ENCODE measurements around the gene NPRL2. TPM values are rescaled to one million over a fixed set of nuclear protein-coding genes. Genes with fewer than 3 reads are reported as not detected.
A peak's percentile ranks its signal among the peaks of the same experiment; 100 is the strongest.

The NPRL2 gene
- total and polyA plus RNA-seq, 8 donors: 16.1 to 33.3 (median 27.1) TPM

- DNase-seq: no peak
- no peak for ATAC-seq
These were observed 5.6 kb downstream of the NPRL2 start for GRCh38 chr3:50345008-50345407.

DNA sequence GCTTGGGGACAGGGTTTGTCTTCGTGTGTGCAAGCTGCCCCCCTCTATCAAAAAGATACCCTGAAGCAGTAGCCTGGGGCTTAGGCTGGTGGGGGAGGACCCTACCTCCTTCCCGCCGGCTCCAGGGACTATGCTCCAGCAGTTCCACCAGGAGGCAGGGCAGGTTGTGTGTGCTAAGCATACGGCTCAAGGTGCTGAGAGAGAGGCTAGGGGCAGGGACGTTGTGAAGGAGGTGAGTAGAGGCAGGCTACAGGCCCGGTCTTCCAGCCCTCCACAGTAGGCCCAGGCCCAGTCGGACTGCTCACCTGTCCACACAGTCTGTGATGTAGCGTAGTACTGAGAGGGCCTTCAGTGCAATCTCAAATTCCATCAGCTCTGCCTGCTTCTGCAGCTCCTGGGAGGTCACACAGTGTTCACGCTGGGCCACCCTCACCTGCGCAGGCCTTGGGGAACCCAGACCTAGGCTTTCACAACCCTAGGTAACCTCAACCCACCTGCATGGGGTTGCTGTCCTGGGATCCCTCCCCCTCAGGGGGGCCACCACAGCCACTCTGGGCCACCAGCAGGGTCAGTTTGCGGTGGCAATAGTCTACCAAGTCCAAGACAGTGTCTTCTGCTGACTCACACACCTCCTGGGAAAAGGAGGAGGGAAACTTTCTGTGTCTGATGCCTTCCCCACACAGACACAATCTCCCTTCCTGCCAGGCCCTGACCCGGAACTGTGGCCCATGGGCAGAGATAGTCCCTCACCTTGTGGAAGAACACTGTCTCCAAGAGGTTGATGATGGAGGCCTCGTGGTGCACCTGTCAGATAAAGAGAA is 7.6 kb downstream of the NPRL2 start:
- no peak for TF ChIP-seq CTCF (IDR thresholded peaks at IDR 0.05)
- Histone ChIP-seq H3K9me3 (no peaks in the 10 kb centered on the region), H3K27me3 (no peaks in the 10 kb centered on the region), H3K27ac (no peak overlapping the region), H3K4me3 (no peak overlapping the region), H3K36me3 (peaks cover 0 to 6% of the 10 kb centered on the region in 2 donors), H3K4me1 (peaks cover 20 to 70% of the 10 kb centered on the region in 2 donors)
- ATAC-seq (no peak), DNase-seq (peak in 1 of 4 donors; percentile 56)
- intact Hi-C loops (cut with DNase I): no loop called here

More at GRCh38 chr3:50345008-50345407, 5.6 kb downstream of the NPRL2 start:
- no peak for TF ChIP-seq CTCF (IDR thresholded peaks at IDR 0.05)
- Histone ChIP-seq H3K27ac (no peak overlapping the region), H3K9me3 (no peaks in the 10 kb centered on the region), H3K4me3 (peak overlapping the region; percentile 28 to 37), H3K4me1 (peaks cover 26 to 65% of the 10 kb centered on the region in 2 donors), H3K27me3 (no peaks in the 10 kb centered on the region), H3K36me3 (peaks cover 0 to 16% of the 10 kb centered on the region in 2 donors)
- intact Hi-C loops (cut with DNase I): loop anchor here in 1 of 2 donors (5.0 kb wide), 1 partner anchor 197 kb away; no protein-coding TSS in a partner anchor

GRCh38 chr3:50341996-50342650 is 8.5 kb downstream of the NPRL2 start:
- intact Hi-C loops (cut with DNase I): no loop called here

DNA sequence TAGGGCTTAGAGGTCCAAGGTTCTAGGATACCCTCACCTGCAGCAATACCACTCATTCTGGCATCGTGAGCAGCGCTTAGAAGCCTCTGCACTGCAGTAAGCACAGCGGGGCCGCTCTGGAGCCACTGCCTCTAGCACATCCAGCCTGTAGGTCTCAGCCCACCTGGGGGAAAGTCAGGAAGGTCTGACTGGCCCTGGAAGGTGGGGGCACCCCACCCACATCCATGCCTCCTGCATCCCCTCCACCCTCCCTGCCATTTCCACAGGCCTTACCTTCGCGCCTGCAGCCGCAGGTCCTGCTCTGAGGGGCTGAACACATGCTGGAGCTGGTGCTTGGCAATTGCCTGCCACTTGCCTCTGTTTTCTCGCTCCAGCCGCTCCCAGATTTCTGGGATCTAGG is 9.0 kb downstream of the NPRL2 start:
- Histone ChIP-seq H3K27ac (peak overlapping the region; percentile 94 to 98), H3K9me3 (no peaks in the 10 kb centered on the region), H3K36me3 (no peaks in the 10 kb centered on the region), H3K4me1 (peaks cover 22 to 65% of the 10 kb centered on the region in 2 donors), H3K27me3 (no peaks in the 10 kb centered on the region), H3K4me3 (peak overlapping the region; percentile 59 to 81)
- DNase-seq: peak in 1 of 4 donors; percentile 75
- TF ChIP-seq CTCF (IDR thresholded peaks at IDR 0.05): no peak
- intact Hi-C loops (cut with DNase I): no loop called here
- no peak for ATAC-seq

More at GRCh38 chr3:50341996-50342650, 8.5 kb downstream of the NPRL2 start:
- DNase-seq (peak in 1 of 4 donors; percentile 53), ATAC-seq (no peak)
- H3K36me3 ChIP-seq: no peaks in the 10 kb centered on the region
- H3K27me3 ChIP-seq: no peaks in the 10 kb centered on the region
- no peak overlapping the region for H3K4me3 ChIP-seq
- H3K27ac ChIP-seq: no peak overlapping the region
- TF ChIP-seq CTCF (IDR thresholded peaks at IDR 0.05): no peak
- no peaks in the 10 kb centered on the region for H3K9me3 ChIP-seq
- H3K4me1 ChIP-seq: peaks cover 20 to 69% of the 10 kb centered on the region in 2 donors

All from left lung (tissue), 10 donors.